Glutamatergic neuron (in vitro differentiated cells): ENCODE measurements around the gene SRCIN1. TPM values are rescaled to one million over a fixed set of nuclear protein-coding genes. Genes with fewer than 3 reads are reported as not detected.

Experiments
- DNase-seq: peaks from one replicate; pipeline ENCODE4 v3.0.0; 2022
- H3K27ac Mint-ChIP-seq: one replicate; pipeline ENCODE4 v1.8.0; 2020; ENCODE audit warnings: mild to moderate bottlenecking, mixed read lengths, inconsistent platforms; ENCODE audit not compliant: unreplicated experiment
- H3K27me3 Mint-ChIP-seq: one replicate; pipeline ENCODE4 v1.8.0; 2020; ENCODE audit warnings: mild to moderate bottlenecking, moderate library complexity, mixed read lengths, inconsistent platforms; ENCODE audit not compliant: unreplicated experiment
- H3K36me3 Mint-ChIP-seq: one replicate; pipeline ENCODE4 v1.8.0; 2020; ENCODE audit warnings: mild to moderate bottlenecking, mixed read lengths, inconsistent platforms; ENCODE audit not compliant: unreplicated experiment
- H3K4me1 Mint-ChIP-seq: one replicate; pipeline ENCODE4 v1.8.0; 2020; ENCODE audit warnings: mild to moderate bottlenecking, low read depth, mixed read lengths, inconsistent platforms; ENCODE audit not compliant: unreplicated experiment
- H3K4me3 Mint-ChIP-seq: one replicate; pipeline ENCODE4 v1.8.0; 2020; ENCODE audit warnings: mild to moderate bottlenecking, mixed read lengths, inconsistent platforms; ENCODE audit not compliant: unreplicated experiment
- H3K9me3 Mint-ChIP-seq: one replicate; pipeline ENCODE4 v1.8.0; 2020; ENCODE audit warnings: mild to moderate bottlenecking, moderate library complexity, mixed read lengths, inconsistent platforms; ENCODE audit not compliant: unreplicated experiment
- CTCF ChIP-seq: fragments of 200-600 bp; sonication (generic); IDR thresholded peaks from one replicate; pipeline ENCODE4 v1.5.0; 2021; ENCODE audit not compliant: partially characterized antibody, unreplicated experiment
- total RNA-seq: library from RNA; stranded (reverse); fragmentation: NEBNext Ultra II Directional; extraction: Animal tissue kit (Norgen Biotek cat#: 25700); gene quantifications from one replicate; pipeline ENCODE4 v1.2.1, GENCODE V29; 2021; ENCODE audit not compliant: unreplicated experiment

SRCIN1 gene
- total RNA-seq, 1 donor from 2014 or later: 20.8 TPM

- TF ChIP-seq CTCF: no peak
- no peak overlapping the region for H3K27ac Mint-ChIP-seq
- H3K4me1 Mint-ChIP-seq: peaks cover 4% of the 10 kb centered on the region
- DNase-seq: no peak
- peaks cover 4% of the 10 kb centered on the region for H3K9me3 Mint-ChIP-seq
- no peaks in the 10 kb centered on the region for H3K36me3 Mint-ChIP-seq
- H3K4me3 Mint-ChIP-seq: no peak overlapping the region
- H3K27me3 Mint-ChIP-seq: peaks cover 7% of the 10 kb centered on the region
These were observed 66.4 kb downstream of the SRCIN1 start for GRCh38 chr17:38539386-38539785.

GRCh38 chr17:38538906-38539305, 66.8 kb downstream of the SRCIN1 start:
- no peak for TF ChIP-seq CTCF
- peaks cover 12% of the 10 kb centered on the region for H3K27me3 Mint-ChIP-seq
- peaks cover 4% of the 10 kb centered on the region for H3K9me3 Mint-ChIP-seq
- peaks cover 5% of the 10 kb centered on the region for H3K4me1 Mint-ChIP-seq
- no peaks in the 10 kb centered on the region for H3K36me3 Mint-ChIP-seq
- no peak for DNase-seq
- H3K4me3 Mint-ChIP-seq: no peak overlapping the region
- no peak overlapping the region for H3K27ac Mint-ChIP-seq

- TF ChIP-seq CTCF: no peak
- H3K9me3 Mint-ChIP-seq: peaks cover 6% of the 10 kb centered on the region
- H3K4me1 Mint-ChIP-seq: peaks cover 9% of the 10 kb centered on the region
- H3K4me3 Mint-ChIP-seq: no peak overlapping the region
- peaks cover 5% of the 10 kb centered on the region for H3K27me3 Mint-ChIP-seq
- no peak overlapping the region for H3K27ac Mint-ChIP-seq
- no peak for DNase-seq
- no peaks in the 10 kb centered on the region for H3K36me3 Mint-ChIP-seq
These were observed 69.1 kb downstream of the SRCIN1 start for GRCh38 chr17:38536661-38537060.

GRCh38 chr17:38535886-38536285, 69.9 kb downstream of the SRCIN1 start:
- Mint-ChIP-seq H3K27me3 (peaks cover 5% of the 10 kb centered on the region), H3K36me3 (no peaks in the 10 kb centered on the region), H3K4me3 (no peak overlapping the region), H3K27ac (no peak overlapping the region), H3K4me1 (peaks cover 10% of the 10 kb centered on the region), H3K9me3 (peaks cover 5% of the 10 kb centered on the region)
- DNase-seq: no peak
- no peak for TF ChIP-seq CTCF

- Mint-ChIP-seq H3K27ac (no peak overlapping the region), H3K4me3 (no peak overlapping the region), H3K9me3 (peaks cover 7% of the 10 kb centered on the region), H3K36me3 (no peaks in the 10 kb centered on the region), H3K4me1 (peaks cover 19% of the 10 kb centered on the region), H3K27me3 (peaks cover 12% of the 10 kb centered on the region)
- TF ChIP-seq CTCF: no peak
- DNase-seq: no peak
These were observed 71.3 kb downstream of the SRCIN1 start for GRCh38 chr17:38534498-38534885.
